GM21526 (cell line): ENCODE data around the gene PLPP3.

Source experiments
- ATAC-seq: cut with Tn5 transposase; IDR thresholded peaks from one replicate; pipeline ENCODE4 v1.9.1; 2021; ENCODE audit warnings: moderate library complexity; ENCODE audit not compliant: unreplicated experiment, low FRiP score

PLPP3 gene

DNA sequence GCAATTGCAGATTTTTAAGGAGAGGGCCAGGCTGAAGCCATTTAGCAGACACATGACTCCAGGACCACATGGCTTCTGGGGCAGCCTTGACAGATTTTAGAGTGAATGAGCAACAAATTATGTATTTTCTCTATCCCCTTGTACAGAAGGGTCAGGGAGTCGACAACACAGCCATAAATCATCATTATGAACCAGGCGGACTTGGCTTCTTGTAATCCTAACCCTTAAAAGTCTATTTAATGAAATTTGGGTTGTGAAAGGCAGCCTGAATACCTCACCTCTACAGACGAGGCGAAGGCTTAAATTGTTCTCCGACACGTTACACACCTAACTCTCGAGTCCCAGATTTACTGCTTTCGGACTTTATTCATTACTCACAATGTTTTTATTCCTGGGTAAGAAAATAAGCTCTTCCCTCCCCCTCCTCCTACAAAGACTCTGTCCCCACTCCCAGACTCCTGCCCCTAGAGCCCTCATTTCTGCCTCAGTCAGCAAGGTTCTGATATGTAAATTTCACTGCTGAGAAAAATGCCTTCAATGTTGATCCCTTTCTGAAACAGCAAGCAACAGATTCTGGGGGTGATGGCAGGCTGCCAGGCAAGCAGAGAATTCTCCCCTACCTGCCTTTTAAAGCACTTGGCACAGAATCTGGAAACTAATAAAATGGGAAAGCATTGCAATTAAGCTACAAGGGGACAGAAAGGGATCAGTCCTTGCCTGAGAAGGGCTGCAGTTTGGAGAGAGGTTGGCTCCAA lies 51.6 kb downstream of the PLPP3 start:
- ATAC-seq = no peak

DNA sequence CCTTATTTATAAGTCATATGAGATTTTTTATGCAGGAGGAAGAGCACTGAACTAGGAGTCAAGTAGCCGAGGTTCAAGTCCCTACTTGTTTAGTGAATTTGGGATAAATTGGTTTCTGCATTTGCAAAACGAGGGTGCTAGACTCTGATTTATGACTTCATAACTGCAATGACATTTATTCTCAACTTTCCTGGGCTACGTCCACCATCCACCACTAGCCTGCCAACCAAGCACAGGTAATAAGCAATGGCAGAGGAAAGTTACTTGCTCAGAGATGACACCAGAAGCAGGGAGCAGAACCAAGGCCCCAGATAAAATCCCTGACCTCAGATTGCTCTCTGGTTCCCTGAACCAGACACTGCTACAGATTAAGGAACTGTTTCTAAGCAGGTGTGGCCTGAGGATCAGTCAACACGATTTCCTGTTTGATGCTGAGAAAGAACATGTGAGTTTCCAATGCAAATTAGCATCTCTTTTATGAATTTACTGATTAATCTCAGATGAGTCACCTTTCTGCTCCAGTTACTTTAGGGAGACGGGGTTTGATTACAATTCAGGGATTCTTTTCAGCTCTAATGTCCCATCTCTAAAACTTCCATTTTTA lies 52.7 kb downstream of the PLPP3 start:
- ATAC-seq = peak; percentile 86

DNA sequence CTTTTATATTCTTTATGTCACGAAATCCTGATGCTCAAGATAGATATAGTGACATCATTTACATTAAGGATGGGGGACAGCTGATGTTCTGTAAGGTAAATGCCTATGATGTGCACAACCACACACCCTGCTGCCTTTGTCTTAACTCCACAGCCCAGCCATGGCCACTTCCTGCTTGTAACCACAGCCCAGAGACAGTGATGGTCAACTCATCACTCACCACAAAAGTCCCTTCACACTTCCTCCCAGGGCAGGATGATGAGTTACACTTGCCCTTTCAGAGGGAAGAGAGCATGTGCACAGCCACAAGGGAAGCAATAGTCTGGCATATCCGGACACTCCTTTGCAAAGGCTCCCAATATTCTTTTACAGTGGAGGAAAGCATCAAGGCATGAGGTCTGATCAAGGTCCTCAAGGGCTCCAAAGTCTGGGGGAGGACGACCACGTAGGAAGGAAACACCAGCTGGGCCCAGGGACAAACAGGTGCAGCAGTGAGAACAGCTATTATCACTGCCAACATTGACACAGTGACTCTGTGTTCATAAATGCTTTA lies 53.8 kb downstream of the PLPP3 start:
- ATAC-seq = peak; percentile 77

DNA sequence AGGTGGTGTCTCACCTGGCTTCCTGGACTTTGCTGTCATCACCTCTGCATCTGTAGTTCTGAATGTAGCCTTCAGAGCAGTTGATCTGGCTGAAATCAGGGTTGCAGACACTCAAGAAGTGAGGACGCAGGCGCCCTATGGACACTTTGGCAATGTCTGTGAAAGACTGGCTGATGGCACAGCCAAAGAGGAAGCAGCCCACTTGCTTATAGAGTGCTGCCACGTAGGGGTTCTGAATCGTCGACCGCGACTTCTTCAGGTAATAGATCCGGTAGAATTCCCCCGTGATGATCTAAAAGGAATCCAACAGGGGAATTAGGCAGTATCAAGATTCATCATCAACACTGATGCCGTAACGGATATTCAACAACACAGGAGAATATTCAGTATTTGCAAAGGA lies 55.1 kb downstream of the PLPP3 start:
- ATAC-seq = no peak

DNA sequence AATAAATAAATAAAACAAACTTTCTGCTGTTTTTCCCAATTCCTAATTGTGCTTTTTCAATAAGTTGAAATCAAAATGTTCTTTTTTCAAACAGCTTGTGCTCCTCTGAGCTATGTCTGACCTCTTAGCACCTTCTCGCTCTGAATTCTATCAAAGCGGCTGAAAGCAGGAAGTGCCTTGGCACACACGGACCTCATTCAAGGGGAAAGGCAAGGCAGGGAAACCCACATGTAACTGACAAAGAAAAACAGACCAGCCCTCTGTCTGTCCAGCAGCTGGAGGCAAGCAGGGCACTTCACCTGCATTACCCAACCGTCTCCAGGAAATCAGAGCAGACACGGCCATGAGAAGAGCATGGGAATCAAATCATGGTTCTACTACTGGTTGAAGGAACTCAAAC lies 56.7 kb downstream of the PLPP3 start:
- ATAC-seq = no peak

DNA sequence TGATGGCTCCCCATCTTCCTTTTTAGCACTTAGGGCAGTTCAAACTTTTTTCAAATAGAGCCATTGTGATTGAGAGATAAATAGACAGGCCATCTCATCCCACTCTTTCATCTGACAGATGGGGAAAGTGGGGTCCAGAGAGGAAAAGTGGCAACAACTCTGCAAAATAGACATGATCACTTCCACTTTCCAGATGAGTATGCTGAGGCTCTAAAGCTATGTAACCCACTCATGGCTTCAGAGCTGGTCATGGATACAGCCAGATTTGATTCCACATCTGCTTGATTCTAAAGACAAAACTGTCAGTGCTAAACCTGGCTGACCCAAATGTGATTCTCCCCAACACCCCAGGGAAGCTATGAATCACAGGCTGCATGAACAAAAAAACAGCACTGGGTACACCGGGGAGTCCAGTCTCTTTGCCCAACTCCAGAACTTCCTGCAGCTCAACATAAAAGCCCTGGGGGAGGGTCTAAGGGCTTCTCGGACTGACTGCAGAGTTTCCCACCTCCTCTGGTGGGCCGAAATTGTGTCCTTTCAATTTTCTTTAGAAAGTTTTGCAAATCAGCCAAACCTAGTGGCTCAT lies 59.3 kb downstream of the PLPP3 start:
- ATAC-seq = no peak

DNA sequence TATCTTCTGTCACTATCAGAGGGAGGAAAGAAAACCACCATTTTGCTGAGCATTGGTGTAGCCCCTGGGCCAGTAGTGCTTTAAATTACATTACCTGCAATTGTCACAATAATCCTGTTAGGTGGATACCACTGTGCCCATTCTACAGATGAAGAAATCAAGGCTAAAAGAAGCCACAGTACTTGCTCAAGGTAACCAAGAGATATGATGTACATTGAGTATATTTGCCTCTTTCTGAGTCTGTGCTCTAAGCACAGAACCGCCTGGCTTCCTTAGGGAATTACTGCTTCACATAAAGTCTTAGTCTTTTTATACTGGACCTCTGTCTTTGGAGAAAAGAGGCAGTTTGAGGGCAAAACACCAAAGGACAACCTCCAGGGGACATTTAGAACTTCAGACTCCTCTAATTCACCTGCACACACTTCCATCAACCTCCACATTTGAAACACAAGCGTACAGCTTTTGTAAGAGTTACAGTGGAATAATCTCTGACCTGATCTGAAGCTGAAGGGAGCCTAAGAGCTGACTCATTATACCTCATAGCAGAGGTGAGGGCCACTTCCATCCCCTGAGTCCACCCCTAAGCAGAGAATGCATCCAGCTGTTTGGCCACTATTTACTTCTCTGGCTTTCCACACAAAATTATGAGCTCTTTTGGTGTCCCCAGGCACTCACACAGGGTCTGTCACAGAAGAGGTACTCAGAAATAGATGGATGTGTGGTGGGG lies 61.8 kb downstream of the PLPP3 start:
- no peak for ATAC-seq

DNA sequence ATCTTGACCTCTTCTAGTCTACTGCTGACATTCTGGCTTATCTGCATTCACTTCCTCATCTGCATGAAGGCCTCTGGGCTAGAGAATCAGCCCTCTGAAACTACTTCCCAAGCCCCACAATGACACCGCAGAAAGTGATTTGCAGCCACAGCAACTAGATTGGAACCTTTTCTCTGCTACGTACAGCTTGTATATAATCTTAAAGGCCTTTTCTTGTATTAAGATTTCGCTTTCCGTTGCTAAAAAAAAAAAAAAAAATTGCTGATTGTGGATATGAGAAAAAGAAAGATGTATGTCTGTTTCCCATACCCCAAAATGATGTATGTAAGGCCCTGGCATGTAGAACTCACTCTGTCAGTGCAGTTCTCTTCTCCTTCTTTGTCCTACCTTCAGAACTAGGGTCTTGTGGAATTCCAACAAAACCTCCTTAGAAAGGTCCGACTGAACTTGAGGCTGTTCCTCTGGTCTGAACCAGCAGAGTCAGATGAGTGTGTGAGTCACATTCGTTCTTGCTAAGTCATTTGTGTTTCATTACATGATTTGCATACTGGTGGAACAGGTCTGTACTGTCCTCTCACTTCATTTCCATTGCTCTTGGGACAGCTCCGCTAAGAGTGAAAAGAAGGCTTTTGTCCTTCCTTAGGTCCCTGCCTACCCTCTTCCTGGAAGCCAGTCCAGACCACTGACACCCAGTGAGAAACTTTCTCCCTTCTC lies 62.7 kb downstream of the PLPP3 start:
- ATAC-seq = peak; percentile 92

DNA sequence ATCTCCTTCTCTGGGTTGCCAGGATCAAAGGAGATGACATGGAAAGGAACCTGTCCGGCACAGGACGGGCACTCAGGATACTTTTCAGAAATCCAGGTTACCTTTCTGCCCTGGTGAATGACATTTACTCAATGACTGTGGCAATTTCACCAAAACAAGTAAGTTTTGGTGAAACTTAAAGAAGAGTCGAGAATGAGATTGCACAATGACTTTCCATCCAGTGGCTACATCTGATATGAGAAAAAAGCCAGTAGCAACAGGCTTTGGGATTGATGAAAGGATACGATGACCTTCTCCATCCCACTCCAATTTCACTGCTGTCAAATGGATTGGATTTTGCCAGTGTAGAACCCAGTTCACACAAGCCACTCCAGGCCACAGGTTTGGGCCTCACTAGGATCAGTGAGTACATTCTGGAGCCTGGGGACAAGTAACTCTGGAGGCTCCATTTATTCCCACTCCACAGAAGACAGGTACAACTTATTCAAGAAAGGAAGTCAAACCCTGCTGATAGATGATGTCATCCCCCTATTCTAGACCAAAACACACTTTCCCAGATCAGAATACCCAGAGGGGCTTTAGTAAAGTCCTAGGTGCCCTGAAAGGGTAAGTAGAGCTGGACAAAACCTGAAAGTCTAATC lies 63.3 kb downstream of the PLPP3 start:
- ATAC-seq = no peak

DNA sequence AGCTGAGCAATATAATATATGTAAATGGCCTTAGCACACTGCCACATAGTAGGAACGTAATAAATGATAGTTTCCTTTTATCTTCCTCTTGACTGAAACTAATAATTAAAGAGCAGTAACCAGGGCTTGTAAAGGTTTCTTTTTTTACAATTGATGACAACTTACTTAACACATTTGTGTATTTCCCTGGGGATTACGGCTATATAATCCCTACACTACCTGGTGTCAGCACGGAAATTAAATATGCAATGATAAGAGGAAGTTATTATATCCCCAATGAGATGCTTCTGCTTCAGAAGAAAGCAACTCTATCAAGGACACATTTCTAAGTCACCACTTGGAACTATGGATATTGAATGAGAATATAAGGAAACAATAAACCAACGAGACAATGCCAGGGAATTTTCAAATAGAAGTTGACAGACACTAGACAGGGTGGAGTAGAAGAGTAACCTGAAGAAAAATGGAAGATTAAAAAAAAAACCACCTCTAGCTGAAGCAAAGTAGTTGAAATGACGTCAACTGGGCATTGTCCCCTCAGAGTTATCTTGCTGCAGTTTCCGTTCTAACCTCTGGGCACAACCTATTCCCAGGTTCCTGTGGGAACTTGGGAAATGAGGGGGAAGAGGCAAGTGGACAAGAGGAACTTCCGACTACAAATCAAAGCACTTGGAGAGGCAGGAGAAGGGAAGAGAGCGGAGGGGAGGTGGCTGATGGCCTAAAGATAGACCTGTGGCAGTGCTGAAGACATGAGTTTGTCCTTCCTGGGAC lies 66.5 kb downstream of the PLPP3 start:
- ATAC-seq = no peak

DNA sequence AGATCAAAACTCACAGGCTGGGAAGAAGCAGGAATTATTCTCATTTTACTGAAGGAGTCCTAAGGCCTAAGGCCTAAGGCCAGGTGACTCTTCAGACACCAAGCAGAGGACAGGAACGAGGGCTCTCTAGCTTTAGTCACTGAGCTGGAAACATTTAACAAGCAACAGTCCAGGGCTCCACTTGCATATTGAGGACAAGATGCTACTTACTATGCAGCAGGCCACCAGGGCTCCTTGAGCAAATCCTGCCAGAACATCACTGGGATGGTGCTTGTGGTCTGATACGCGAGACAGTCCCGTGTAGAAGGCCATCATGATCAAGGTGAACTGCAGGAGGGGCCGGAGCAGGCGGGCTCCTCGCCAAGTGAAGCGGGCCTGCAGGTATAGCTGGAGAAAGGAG lies 67.6 kb downstream of the PLPP3 start:
- no peak for ATAC-seq

DNA sequence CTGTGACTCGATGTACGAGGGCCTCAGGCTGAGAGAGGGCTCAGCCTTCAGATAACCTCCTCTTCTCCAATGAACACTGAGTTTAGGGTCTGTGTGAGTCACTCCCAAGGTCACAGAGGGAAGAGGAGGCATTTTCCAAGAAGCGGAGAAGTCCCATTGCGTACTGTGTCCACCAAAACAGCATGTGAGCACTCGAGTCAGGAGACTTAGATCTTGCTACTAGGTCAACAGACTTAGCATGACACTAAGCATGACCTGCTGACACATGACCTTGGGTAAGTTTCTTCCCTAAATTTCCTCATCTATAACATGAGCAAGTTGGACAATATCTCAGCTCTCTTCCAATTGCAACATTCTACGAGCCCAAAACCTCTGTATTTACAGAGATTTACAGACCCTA lies 68.0 kb downstream of the PLPP3 start:
- ATAC-seq = no peak

DNA sequence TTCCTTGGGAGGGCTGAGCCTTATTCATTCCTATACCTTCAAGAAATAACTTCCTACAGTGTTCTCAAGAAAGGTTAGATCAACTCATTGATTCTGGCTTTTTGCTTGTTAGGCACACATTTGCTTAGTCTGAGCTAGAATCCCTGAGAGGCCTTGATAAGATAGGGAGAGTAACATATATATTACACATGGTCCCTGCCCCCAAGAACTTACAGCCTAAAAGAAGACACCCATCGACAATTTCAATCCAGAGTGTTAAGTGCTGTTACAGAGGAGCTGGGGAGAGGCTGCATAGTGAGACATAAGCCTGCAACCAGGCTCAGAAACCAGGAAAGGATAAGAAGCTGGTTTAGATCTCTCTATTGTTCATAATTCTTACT lies 68.7 kb downstream of the PLPP3 start:
- no peak for ATAC-seq

DNA sequence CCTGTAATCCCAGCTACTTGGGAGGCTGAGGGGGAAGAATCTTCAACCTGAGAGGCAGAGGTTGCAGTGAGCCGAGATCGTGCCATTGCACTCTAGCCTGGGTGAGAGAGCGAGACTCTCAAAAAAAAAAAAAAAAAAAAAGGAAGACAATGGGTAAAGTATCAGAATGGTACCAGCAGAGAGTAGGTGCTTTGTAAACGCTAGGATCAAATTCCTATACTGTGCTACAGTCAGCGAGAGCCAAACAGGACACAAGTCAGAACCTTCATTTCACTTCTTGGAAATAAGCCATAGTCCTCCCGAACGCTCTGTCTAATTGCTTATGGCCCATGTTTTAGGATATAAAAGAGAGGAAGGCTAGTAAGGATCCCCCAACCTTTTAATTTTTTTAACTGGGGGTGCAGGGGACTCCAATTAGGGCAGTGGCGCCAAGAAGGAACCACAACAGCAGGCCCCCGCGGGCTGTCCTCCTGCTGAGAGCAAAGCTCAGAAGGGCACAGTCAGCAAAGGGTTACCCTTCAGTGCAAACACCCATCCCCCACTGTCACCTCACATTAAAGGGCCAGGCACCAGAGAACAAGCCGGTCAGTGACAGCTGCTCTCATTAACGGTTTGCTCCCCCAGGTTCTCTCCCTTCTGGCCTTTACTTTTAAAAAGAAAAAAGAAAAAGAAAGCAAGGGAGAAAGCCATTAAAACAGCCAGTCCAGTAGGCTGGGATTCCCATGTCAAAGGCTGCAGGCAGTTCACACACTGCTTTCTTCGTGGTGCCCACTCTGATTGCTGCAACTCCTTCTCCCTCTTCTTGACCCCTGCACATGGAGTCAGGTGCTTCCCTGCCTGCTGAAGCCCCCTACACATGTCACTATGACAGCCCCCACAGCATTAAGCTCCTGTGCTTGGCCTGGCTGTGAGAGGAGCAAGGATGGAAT lies 69.4 kb downstream of the PLPP3 start:
- no peak for ATAC-seq

DNA sequence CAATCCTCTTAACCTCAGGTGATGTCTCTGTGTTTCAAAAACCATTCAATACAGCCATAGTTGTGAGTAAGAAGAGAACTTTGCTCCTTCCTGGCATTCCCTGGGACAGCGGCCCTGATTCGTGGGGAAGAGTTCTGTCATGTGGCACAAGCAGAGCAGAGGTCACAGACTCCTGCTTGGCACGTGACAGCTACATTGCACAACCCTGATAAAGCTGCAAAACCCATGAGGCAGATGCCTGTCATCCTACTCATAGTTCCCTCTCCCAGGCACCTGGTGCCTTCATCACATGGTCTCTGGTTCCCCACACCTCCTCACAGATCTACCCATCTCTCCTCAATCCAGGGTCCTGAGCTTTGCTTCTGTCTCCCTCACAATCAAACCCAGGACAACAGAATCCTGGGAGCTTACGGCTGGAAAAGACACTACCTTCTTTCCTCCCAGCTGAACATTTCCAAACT lies 70.8 kb downstream of the PLPP3 start:
- no peak for ATAC-seq

DNA sequence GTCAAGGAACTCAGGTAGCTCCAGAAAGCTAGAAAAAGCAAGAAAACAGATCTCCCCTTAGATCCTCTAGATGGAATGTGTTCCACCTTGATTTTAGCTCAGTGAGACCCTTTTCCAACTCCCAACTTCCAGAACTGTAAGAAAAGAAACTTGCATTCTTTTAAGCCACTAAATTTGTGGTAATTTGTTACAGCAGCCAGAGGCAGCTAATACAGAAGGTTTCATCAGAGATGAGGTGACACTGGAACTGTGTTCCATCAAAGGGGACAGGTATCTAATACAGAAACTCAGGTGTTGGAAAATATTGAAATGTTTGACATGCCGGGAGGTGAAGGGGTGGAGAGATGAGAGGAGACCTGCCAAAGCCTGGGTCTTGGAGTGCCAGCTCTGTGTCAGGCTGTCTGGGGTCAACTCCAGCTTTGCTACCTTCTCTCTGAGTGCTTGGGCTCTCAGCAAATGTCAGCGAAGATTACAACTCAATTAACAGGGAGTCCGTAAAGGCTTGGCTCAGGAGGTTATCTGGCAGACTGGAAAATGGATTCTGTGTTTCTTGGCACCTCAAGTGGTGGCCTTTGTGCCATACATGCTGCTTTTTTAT lies 71.3 kb downstream of the PLPP3 start:
- ATAC-seq = no peak

DNA sequence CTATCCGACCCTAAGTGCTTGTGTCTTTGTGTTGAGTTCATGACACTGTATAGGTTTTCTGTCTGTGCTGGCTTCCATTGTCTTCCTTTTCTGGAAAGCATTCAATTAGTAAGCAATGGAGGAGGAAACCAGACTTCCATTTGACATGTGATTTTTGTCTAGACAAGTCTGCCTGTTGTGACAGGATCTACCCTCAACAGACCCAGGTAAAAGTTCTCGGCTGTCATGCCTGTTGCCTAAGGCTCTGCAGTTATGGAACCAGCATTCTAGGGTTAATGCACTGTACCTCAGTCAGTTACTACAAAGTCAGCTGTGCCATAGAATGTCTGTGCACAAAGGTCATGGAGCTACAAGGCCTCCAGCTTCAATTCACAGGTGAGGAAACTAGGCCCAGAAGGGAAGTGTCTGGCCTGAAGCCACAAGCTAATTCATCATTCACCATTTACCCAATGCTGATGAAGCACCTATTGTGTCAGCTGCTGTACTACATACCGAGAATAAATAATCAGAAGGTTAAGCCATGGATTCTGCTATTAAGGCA lies 72.3 kb downstream of the PLPP3 start:
- no peak for ATAC-seq
